Measurements from ENCODE around the gene CRYBA4. TPM values are rescaled to one million over a fixed set of nuclear protein-coding genes. Genes with fewer than 3 reads are reported as not detected.
"Not testable (repeated sequence)": the region's sequence is repeated elsewhere in the genome, so short reads cannot be mapped to it uniquely, and the experiment has no call there.

CRYBA4 gene
- total RNA-seq, 1 donor from 2014 or later: 0.46 TPM

DNA sequence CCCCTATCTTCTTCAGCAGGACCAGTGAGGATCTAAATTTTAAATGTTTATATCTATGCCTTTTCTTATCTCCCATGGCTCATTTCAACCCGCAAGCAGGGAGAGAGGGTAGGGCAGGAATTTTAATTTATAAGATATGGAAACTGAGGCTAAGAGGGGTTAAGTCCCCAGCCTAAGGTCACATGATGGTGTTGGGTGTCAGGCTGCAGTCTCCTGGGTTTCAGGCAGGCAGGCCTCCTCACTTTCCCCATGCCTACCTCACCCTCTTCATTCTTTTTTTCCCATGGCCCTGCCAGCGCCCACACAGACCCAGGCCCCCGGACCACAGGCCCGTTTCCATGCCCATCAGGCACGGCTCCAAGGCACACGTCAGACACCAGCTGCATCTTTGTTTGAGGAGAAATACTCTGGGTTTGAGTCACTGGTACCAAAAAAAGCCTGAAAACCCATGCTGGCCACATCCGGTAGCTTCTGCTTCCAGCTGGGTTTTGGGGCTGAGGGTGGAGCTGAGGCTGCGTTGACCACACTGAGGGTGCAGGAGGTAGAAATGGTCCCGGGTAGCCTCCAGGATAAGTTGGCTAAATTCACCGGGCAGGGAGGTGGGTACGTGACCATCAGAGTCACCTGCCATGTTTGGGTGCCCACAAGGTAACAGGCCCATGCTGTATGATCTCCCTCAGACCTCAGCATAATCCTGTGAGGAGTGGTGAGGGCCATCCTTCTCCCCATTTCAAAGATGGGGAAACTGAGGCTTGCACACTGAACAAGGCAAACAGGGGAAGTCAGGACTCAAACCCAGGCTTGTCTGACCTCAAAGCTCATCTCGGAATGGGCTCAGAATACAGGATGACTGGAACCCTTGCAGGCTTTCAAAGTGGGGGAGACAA, 11.4 kb upstream of the CRYBA4 start:
- TF ChIP-seq, protein P1, sequence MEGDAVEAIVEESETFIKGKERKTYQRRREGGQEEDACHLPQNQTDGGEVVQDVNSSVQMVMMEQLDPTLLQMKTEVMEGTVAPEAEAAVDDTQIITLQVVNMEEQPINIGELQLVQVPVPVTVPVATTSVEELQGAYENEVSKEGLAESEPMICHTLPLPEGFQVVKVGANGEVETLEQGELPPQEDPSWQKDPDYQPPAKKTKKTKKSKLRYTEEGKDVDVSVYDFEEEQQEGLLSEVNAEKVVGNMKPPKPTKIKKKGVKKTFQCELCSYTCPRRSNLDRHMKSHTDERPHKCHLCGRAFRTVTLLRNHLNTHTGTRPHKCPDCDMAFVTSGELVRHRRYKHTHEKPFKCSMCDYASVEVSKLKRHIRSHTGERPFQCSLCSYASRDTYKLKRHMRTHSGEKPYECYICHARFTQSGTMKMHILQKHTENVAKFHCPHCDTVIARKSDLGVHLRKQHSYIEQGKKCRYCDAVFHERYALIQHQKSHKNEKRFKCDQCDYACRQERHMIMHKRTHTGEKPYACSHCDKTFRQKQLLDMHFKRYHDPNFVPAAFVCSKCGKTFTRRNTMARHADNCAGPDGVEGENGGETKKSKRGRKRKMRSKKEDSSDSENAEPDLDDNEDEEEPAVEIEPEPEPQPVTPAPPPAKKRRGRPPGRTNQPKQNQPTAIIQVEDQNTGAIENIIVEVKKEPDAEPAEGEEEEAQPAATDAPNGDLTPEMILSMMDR (IDR thresholded peaks at IDR 0.05; ENCODE audit: unreplicated experiment): no peak
- DNase-seq (ENCODE audit: low spot score): no peak
- H3K9me3 Mint-ChIP-seq (ENCODE audit: unreplicated experiment): no peaks in the 10 kb centered on the region
- H3K4me1 Mint-ChIP-seq (ENCODE audit: unreplicated experiment): peaks cover 18% of the 10 kb centered on the region
- no peak overlapping the region for H3K4me3 Mint-ChIP-seq (ENCODE audit: unreplicated experiment)
- peaks cover 20% of the 10 kb centered on the region for H3K36me3 Mint-ChIP-seq (ENCODE audit: low read depth, unreplicated experiment)
- no peak overlapping the region for H3K27ac Mint-ChIP-seq (ENCODE audit: unreplicated experiment)
- no peaks in the 10 kb centered on the region for H3K27me3 Mint-ChIP-seq (ENCODE audit: unreplicated experiment)

GRCh38 chr22:26610996-26611395, 10.8 kb upstream of the CRYBA4 start:
- H3K27me3 Mint-ChIP-seq (ENCODE audit: unreplicated experiment): no peaks in the 10 kb centered on the region
- H3K36me3 Mint-ChIP-seq (ENCODE audit: low read depth, unreplicated experiment): peaks cover 20% of the 10 kb centered on the region
- no peak overlapping the region for H3K27ac Mint-ChIP-seq (ENCODE audit: unreplicated experiment)
- TF ChIP-seq, protein P1 (IDR thresholded peaks at IDR 0.05; ENCODE audit: unreplicated experiment): no peak
- DNase-seq (ENCODE audit: low spot score): no peak
- no peaks in the 10 kb centered on the region for H3K9me3 Mint-ChIP-seq (ENCODE audit: unreplicated experiment)
- H3K4me3 Mint-ChIP-seq (ENCODE audit: unreplicated experiment): no peak overlapping the region
- H3K4me1 Mint-ChIP-seq (ENCODE audit: unreplicated experiment): peaks cover 22% of the 10 kb centered on the region

DNA sequence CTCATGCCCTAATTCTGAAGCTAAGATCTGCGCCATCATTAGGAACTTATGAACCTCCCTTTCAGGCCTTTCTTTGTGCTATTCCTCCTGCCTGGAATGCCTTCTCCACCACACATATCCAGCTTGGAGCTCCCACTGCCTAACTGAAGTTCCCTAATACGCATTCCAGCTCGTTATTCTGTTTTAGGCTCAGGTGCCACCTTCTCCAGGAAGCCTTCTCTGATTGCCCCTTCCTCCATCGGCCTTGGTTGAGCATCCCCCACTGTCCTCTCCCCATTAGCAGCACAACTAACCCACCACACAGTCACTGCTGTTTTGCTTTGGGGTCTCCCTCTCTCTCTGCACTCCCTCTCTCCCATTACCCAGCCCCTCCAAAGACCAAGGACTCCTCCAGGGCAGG, 9.1 kb upstream of the CRYBA4 start:
- peaks cover 19% of the 10 kb centered on the region for H3K36me3 Mint-ChIP-seq (ENCODE audit: low read depth, unreplicated experiment)
- peaks cover 38% of the 10 kb centered on the region for H3K4me1 Mint-ChIP-seq (ENCODE audit: unreplicated experiment)
- TF ChIP-seq, protein P1 (IDR thresholded peaks at IDR 0.05; ENCODE audit: unreplicated experiment): no peak
- no peak overlapping the region for H3K4me3 Mint-ChIP-seq (ENCODE audit: unreplicated experiment)
- H3K27me3 Mint-ChIP-seq (ENCODE audit: unreplicated experiment): peaks cover 7% of the 10 kb centered on the region
- H3K27ac Mint-ChIP-seq (ENCODE audit: unreplicated experiment): no peak overlapping the region
- H3K9me3 Mint-ChIP-seq (ENCODE audit: unreplicated experiment): no peaks in the 10 kb centered on the region
- DNase-seq (ENCODE audit: low spot score): no peak

DNA sequence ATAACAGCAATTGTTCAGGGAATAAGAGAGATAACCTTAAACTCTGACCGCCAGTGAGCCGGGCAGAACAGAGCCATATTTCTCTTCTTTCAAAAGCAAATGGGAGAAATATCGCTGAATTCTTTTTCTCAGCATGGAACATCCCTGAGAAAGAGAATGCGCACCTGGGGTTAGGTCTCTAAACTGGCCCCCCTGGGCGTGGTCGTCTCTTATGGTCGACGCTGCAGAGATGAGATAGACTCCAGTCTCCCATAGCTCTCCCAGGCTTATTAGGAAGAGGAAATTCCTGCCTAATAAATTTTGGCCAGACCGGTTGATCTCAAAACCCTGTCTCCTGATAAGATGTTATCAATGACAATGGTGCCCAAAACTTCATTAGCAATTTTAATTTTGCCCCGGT, 8.0 kb upstream of the CRYBA4 start:
- DNase-seq (ENCODE audit: low spot score); H3K9me3 Mint-ChIP-seq (ENCODE audit: unreplicated experiment); H3K27ac Mint-ChIP-seq (ENCODE audit: unreplicated experiment); H3K27me3 Mint-ChIP-seq (ENCODE audit: unreplicated experiment): not testable (repeated sequence)
- H3K4me1 Mint-ChIP-seq (ENCODE audit: unreplicated experiment): peaks cover 42% of the 10 kb centered on the region
- peaks cover 13% of the 10 kb centered on the region for H3K36me3 Mint-ChIP-seq (ENCODE audit: low read depth, unreplicated experiment)
- peak overlapping the region; percentile 73 for H3K4me3 Mint-ChIP-seq (ENCODE audit: unreplicated experiment)

DNA sequence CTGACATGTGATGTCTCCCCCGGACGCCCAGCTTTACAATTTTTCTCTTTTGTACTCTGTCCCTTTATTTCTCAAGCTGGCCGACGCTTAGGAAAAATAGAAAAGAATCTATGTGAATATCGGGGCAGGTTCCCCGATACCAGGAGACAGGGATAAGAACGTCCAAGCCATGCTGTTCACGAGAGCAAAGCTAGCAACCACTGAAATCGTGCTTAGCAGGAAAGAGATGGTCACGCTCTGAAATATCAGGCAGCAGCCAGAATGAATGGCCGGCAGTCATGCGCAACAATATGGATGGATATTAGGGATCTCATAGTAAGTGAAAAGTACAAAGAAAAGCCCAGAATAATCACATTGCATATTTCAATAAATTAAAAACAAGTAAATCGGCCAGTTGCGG, 7.4 kb upstream of the CRYBA4 start:
- Mint-ChIP-seq H3K27ac (ENCODE audit: unreplicated experiment) (no peak overlapping the region), H3K4me3 (ENCODE audit: unreplicated experiment) (peak overlapping the region; percentile 73), H3K36me3 (ENCODE audit: low read depth, unreplicated experiment) (peaks cover 9% of the 10 kb centered on the region), H3K9me3 (ENCODE audit: unreplicated experiment) (no peaks in the 10 kb centered on the region), H3K4me1 (ENCODE audit: unreplicated experiment) (peaks cover 42% of the 10 kb centered on the region), H3K27me3 (ENCODE audit: unreplicated experiment) (peaks cover 9% of the 10 kb centered on the region)
- no peak for DNase-seq (ENCODE audit: low spot score)
- TF ChIP-seq, protein P1 (IDR thresholded peaks at IDR 0.05; ENCODE audit: unreplicated experiment): no peak

Measured in endothelial cell (in vitro differentiated cells).